K562 (cell line): ENCODE results near the gene ERVMER34-1. TPM values are rescaled to one million over a fixed set of nuclear protein-coding genes. Genes with fewer than 3 reads are reported as not detected.
A peak's percentile ranks its signal among the peaks of the same experiment; 100 is the strongest.

Experiments
- CHD7 ChIP-seq: fragments of 200-600 bp; sonication (generic); IDR thresholded peaks from one replicate; pipeline ENCODE4 v1.6.1; 2012; ENCODE audit warnings: mild to moderate bottlenecking, low read depth, low read length, inconsistent platforms
- CREM ChIP-seq: IDR thresholded peaks from 2 replicates; pipeline ENCODE4 v1.6.1; 2014; ENCODE audit warnings: antibody characterized with exemption, low read depth
- DACH1 ChIP-seq: fragments of 450-650 bp; IDR thresholded peaks from 2 replicates; pipeline ENCODE4 v1.6.1; 2018; ENCODE audit not compliant: partially characterized antibody
- EGR1 ChIP-seq: fragments of 450-650 bp; conservative IDR thresholded peaks from 2 replicates; pipeline ENCODE4 v1.6.1; 2017; ENCODE audit warnings: mild to moderate bottlenecking
- ELF2 ChIP-seq: fragments of 250-450 bp; sonication (Bioruptor Pico); IDR thresholded peaks from 2 replicates; pipeline ENCODE4 v1.5.0; 2021; ENCODE audit warnings: mild to moderate bottlenecking
- GTF2E2 ChIP-seq: fragments of 200-800 bp; sonication (Bioruptor generic); IDR thresholded peaks from 2 replicates; pipeline ENCODE4 v1.6.1; 2016; ENCODE audit warnings: missing genetic modification characterization, missing compliant biosample characterization
- GTF2F1 ChIP-seq: IDR thresholded peaks from 2 replicates; pipeline ENCODE4 v1.6.1; 2011; ENCODE audit warnings: low read depth, low read length, improper control_type of control experiment
- JUND ChIP-seq, 2 experiments: IDR thresholded peaks; 2 replicates in 1 of 2; 3 replicates in 1 of 2; pipeline ENCODE4 v1.6.1; 2011; ENCODE audit warnings: borderline replicate concordance in 2 of 2, low read depth in 2 of 2, low read length in 2 of 2, improper control_type of control experiment in 1 of 2, missing biosample characterization in 1 of 2, missing genetic modification characterization in 1 of 2, missing genetic modification reagents in 1 of 2
- MXI1 ChIP-seq: IDR thresholded peaks from 2 replicates; pipeline ENCODE4 v1.6.1; 2011; ENCODE audit warnings: low read depth, mild to moderate bottlenecking, improper control_type of control experiment, low read length
- NCOR1 ChIP-seq: fragments of 450-650 bp; IDR thresholded peaks from 2 replicates; pipeline ENCODE4 v1.6.1; 2016; ENCODE audit warnings: mild to moderate bottlenecking, moderate library complexity
- NR0B1 ChIP-seq: fragments of 450-650 bp; IDR thresholded peaks from one replicate; pipeline ENCODE4 v1.6.1; 2018; ENCODE audit warnings: mild to moderate bottlenecking, moderate library complexity; ENCODE audit not compliant: partially characterized antibody
- NRF1 ChIP-seq, 2 experiments: fragments of 450-650 bp; IDR thresholded peaks in 1 of 2; conservative IDR thresholded peaks in 1 of 2; 2 replicates each; pipeline ENCODE4 v1.6.1; 2014; ENCODE audit warnings: mild to moderate bottlenecking in 2 of 2
- RBM39 ChIP-seq: fragments of 200-400 bp; formaldehyde crosslinking; optimal IDR thresholded peaks from 2 replicates; pipeline ENCODE3; 2018; ENCODE audit warnings: low read depth, low read length
- RFX7 ChIP-seq: fragments of 250-450 bp; sonication (Bioruptor Pico); IDR thresholded peaks from 2 replicates; pipeline ENCODE4 v1.5.1; 2021; ENCODE audit warnings: mild to moderate bottlenecking
- ZNF431 ChIP-seq: sonication (generic); formaldehyde crosslinking; IDR thresholded peaks from 2 replicates; pipeline ENCODE4 v1.8.0; 2022; ENCODE audit warnings: mild to moderate bottlenecking, missing genetic modification reagents
- ZNF785 ChIP-seq: fragments of 250-450 bp; sonication (Bioruptor Pico); IDR thresholded peaks from 2 replicates; pipeline ENCODE4 v1.4.0; 2020; ENCODE audit warnings: mild to moderate bottlenecking
- polyA plus RNA-seq, 8 experiments: library from polyadenylated mRNA; depleted of rRNA in 4 of 8; stranded (reverse) in 5 of 8; unstranded in 3 of 8; fragments of >200 nt; fragmentation: Nextera tagmentation in 2 of 8; fragmentation: Illumina TruSeq in 1 of 8; extraction: Ambion mirVana in 2 of 8; extraction: Trizol in 1 of 8; gene quantifications; 2 replicates each; pipeline versions ENCODE4 v1.2.1 to v1.2.3, GENCODE V29; 2011 to 2014; ENCODE audit warnings: inconsistent platforms in 1 of 8, missing spikeins in 1 of 8
- total RNA-seq, 7 experiments: library from RNA; depleted of rRNA in 6 of 7; stranded (reverse); fragments of >200 nt in 6 of 7; fragmentation: Illumina TruSeq in 2 of 7; extraction: Trizol in 2 of 7; gene quantifications; 2 replicates each; pipeline versions ENCODE4 v1.2.1 to v1.2.3, GENCODE V29; 2011 to 2021; ENCODE audit warnings: low replicate concordance in 1 of 7
- TF ChIP-seq, protein P1 (sequence below): fragments of 250-450 bp; sonication (Bioruptor Pico); IDR thresholded peaks from 2 replicates; pipeline ENCODE4 v1.5.0; 2021

ERVMER34-1 gene
- total and polyA plus RNA-seq, 9 of the 15 experiments (the other 6 are each of a cell fraction or from before 2014, with no cell fraction given): 0.04 to 0.57 (median 0.25) TPM

DNA sequence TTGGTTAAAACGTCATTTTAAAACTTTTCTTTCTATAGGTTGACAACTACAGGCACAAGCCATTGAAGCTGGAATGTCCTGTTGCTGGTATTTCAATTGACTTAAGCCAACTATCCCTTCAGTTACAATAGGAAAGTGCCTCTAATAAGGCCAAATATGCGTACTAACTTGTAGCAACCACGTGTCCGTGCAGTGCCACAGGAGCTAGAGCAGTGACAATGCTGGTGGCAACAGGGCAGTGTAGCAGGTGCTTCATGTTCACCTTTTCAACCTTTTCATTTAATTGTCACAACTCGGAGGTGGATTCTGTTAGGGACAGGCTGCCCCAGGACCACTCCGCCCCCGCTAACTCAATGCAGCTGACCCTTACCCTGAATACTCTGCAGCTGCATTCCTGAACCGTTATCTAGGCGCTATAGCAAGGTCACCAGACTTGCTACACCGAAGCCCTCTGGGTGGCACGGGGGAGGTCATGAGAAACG, 37.7 kb downstream of the ERVMER34-1 start (continued):
- TF ChIP-seq CHD7 (no peak), NR0B1 (no peak), ZNF785 (CRISPR knock-in tag) (no peak), MXI1 (no peak), ZNF431 (CRISPR knock-in tag) (0 out of 2 replicates have a peak, but pooled peaks have one; percentile 18), DACH1 (no peak), RFX7 (CRISPR knock-in tag) (no peak), GTF2E2 (tag) (no peak), GTF2F1 (no peak), JUND (IDR thresholded peaks at IDR 0.05; ENCODE audit: borderline replicate concordance, low read depth, low read length) (no peak), JUND (tag; IDR thresholded peaks at IDR 0.05; ENCODE audit: borderline replicate concordance, low read depth, low read length) (no peak), RBM39 (no peak), NCOR1 (0 out of 2 replicates have a peak, but pooled peaks have one; percentile 4), ELF2 (no peak), CREM (no peak), NRF1 (conservative IDR thresholded peaks at IDR 0.05 in 1 of 2, IDR thresholded peaks at IDR 0.05 in 1 of 2) (no peak), EGR1 (peak; percentile 74)
- TF ChIP-seq, protein P1, sequence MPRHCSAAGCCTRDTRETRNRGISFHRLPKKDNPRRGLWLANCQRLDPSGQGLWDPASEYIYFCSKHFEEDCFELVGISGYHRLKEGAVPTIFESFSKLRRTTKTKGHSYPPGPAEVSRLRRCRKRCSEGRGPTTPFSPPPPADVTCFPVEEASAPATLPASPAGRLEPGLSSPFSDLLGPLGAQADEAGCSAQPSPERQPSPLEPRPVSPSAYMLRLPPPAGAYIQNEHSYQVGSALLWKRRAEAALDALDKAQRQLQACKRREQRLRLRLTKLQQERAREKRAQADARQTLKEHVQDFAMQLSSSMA (CRISPR knock-in tag): no peak
